ENCODE measurements around the gene GAL3ST1.
"Not testable (repeated sequence)": the region's sequence is repeated elsewhere in the genome, so short reads cannot be mapped to it uniquely, and the experiment has no call there.

GAL3ST1 gene

GRCh38 chr22:30596199-30596598 lies 21.7 kb upstream of the GAL3ST1 start:
- DNase-seq, result no peak

- not testable (repeated sequence) for DNase-seq
Measured at GRCh38 chr22:30592360-30592713, 17.9 kb upstream of the GAL3ST1 start.

- peak; percentile 83 for DNase-seq
Measured at GRCh38 chr22:30591588-30592359, 17.3 kb upstream of the GAL3ST1 start, which contains the start of gene PES1. PES1 (minus strand) TSS chr22:30591910; CDS start chr22:30591833, 77 bp downstream.

GRCh38 chr22:30591191-30591587 lies 16.7 kb upstream of the GAL3ST1 start:
- DNase-seq, result no peak

GRCh38 chr22:30586414-30586813 lies 11.9 kb upstream of the GAL3ST1 start:
- no peak for DNase-seq

GRCh38 chr22:30584441-30584840 lies 10.0 kb upstream of the GAL3ST1 start:
- no peak for DNase-seq

- no peak for DNase-seq
Measured at GRCh38 chr22:30582788-30583545, 8.5 kb upstream of the GAL3ST1 start.

- no peak for DNase-seq
Measured at GRCh38 chr22:30582051-30582450, 7.6 kb upstream of the GAL3ST1 start.

- no peak for DNase-seq
Measured at GRCh38 chr22:30580896-30581295, 6.4 kb upstream of the GAL3ST1 start.

GRCh38 chr22:30578481-30578880 lies 4.0 kb upstream of the GAL3ST1 start:
- DNase-seq, result no peak

GRCh38 chr22:30575859-30576258 lies 1.4 kb upstream of the GAL3ST1 start:
- no peak for DNase-seq

- no peak for DNase-seq
Measured at GRCh38 chr22:30574997-30575671, 669 bp upstream of the GAL3ST1 start.

- no peak for DNase-seq
Measured at GRCh38 chr22:30573594-30574094, 821 bp downstream of the GAL3ST1 start.

GRCh38 chr22:30572840-30573593 lies 1.4 kb downstream of the GAL3ST1 start:
- DNase-seq, result no peak

- no peak for DNase-seq
Measured at GRCh38 chr22:30572210-30572609, 2.3 kb downstream of the GAL3ST1 start.

- DNase-seq, result no peak
Measured at GRCh38 chr22:30569674-30570202, 4.7 kb downstream of the GAL3ST1 start.

GRCh38 chr22:30568137-30568805 lies 6.2 kb downstream of the GAL3ST1 start:
- DNase-seq, result no peak

GRCh38 chr22:30567277-30567676 lies 7.2 kb downstream of the GAL3ST1 start:
- DNase-seq, result not testable (repeated sequence)

- no peak for DNase-seq
Measured at GRCh38 chr22:30566125-30566524, 8.3 kb downstream of the GAL3ST1 start.

- DNase-seq, result no peak
Measured at GRCh38 chr22:30565341-30565740, 9.1 kb downstream of the GAL3ST1 start.

- no peak for DNase-seq
Measured at GRCh38 chr22:30564761-30565119, 9.7 kb downstream of the GAL3ST1 start.
